HG03196 (cell line): ENCODE measurements around the gene CARMIL3.
"Not testable (repeated sequence)": the region's sequence is repeated elsewhere in the genome, so short reads cannot be mapped to it uniquely, and the experiment has no call there.

Source experiments
- ATAC-seq: cut with Tn5 transposase; IDR thresholded peaks from one replicate; pipeline ENCODE4 v1.9.1; 2021; ENCODE audit not compliant: unreplicated experiment

CARMIL3 gene

DNA sequence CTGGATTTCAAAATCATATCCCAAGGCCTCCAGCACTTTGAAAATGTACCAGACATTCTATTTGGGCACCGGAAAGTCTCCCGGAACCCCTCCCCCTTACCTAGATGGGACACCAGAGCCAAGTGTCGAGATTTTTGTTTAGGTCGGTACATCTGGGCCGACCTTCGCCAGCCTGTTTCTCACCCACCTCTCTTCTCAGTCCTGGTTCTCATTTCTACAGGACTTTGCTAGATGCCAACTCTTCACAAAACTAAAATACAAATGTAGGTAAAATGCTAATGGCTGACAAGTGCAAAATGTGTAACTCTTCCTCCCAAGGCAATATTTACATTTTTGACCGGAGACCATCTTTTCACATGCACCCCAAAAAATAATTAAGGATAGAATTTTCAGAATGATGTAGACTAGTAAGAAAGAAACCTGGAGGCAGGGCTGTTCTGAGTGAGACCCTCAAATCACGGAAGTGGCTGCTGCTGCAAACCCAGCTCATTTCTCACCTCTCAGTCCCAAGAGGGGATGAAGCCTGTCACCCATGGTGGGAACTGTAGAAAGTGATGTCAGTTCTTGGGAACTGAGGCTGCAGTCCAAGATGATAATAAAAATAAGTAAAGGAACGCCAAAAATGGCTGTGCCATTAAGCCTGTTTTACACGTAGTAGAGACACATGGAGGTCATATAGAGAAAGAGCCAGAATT lies 14.7 kb upstream of the CARMIL3 start:
- not testable (repeated sequence) for ATAC-seq

DNA sequence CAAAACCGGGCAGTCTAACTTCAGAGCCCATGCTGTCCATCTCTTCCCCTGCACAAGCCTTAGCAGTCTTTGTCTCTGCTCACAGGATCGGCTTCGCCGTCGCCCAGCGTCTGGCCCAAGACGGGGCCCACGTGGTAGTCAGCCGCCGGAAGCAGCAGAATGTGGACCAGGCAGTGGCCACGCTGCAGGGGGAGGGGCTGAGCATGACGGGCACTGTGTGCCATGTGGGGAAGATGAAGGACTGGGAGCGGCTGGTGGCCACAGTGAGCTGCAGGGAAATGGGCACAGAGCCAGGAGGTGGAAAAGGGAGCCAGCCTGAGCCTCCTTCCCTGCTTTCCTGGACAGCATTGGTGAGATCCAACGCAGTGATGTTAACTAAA lies 14.2 kb upstream of the CARMIL3 start:
- no peak for ATAC-seq

DNA sequence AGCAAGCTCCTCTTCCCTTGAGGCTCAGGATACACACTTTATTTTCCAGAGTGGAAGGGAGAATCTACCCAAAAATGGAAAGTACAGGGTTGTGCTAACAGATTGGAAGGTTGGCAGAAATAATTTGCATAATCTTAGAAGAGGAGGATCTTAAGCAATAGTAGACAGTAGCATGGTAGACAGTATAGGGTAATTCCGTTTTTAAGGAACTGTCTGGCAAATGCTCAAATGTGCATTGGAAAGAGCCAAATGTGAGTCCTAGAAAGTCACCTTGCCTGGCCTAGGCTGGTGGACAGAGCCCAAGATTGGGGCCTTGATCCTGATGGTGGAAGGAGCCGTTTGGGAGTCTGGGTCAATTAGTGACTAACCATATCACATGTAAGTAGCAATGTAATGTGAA lies 13.1 kb upstream of the CARMIL3 start:
- ATAC-seq = no peak

DNA sequence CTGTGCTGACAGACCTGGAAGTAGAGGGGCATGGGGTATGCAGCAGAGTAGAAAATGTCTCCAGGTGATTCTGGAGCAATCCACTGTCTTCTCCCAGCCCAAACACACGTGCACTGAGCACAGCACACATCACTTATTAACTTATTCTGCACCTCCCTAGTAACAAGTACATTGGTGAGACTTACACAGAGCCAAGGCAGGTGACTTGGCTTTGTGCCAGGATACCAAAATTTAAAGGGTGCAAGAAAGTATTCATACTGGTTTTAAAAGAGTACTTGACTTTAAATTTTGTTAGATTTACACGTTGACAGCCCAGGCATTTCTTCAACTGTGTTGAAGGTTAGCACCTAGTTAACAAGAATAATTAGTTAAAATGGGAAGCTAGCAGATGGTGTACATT lies 11.1 kb upstream of the CARMIL3 start:
- ATAC-seq = no peak

DNA sequence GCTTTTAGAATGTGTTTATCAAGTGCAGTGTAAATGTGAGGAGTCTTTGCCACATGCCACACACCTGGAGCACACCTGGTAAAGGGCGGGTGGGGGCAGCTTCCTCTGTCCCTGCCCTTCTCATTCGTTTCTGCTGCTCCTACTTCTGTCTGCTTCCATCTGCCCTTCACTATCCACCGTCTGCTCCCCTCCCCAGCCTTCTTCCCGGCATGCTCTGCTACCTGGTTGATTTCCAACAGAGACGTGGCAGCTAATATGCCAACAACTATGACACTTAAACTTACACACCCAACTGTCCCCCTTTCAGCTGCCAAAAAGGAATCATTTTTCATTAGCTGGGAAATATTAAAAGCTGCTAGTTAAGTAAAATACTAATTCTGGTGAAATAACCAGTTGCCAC lies 9.1 kb upstream of the CARMIL3 start:
- no peak for ATAC-seq

DNA sequence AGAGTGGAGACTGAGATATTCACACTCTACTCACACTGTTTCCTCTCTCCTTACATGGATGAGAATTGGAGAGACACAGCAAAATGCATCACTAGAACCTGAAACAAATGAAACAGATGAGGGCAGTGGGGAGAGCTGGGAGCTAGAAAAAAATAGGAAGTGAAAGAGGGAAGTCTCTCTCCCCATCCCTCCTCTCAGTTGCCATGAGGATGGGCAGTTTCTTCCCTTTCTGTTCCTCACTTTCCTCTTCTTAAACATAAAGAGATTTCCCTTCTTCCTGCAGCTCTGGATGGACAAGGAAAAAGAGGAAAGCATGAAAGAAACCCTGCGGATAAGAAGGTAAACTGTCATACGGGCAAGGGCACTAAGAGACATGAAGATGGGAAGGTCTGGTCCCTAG lies 2.8 kb upstream of the CARMIL3 start:
- ATAC-seq = not testable (repeated sequence)

DNA sequence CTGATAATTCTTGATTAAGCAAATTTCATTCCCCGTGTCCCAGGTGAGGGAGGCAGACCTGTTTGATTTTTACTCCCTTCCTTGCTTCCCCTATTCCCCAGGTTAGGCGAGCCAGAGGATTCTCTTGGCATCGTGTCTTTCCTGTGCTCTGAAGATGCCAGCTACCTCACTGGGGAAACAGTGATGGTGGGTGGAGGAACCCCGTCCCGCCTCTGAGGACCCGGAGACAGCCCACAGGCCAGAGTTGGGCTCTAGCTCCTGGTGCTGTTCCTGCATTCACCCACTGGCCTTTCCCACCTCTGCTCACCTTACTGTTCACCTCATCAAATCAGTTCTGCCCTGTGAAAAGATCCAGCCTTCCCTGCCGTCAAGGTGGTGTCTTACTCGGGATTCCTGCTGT lies 1.1 kb upstream of the CARMIL3 start:
- not testable (repeated sequence) for ATAC-seq

DNA sequence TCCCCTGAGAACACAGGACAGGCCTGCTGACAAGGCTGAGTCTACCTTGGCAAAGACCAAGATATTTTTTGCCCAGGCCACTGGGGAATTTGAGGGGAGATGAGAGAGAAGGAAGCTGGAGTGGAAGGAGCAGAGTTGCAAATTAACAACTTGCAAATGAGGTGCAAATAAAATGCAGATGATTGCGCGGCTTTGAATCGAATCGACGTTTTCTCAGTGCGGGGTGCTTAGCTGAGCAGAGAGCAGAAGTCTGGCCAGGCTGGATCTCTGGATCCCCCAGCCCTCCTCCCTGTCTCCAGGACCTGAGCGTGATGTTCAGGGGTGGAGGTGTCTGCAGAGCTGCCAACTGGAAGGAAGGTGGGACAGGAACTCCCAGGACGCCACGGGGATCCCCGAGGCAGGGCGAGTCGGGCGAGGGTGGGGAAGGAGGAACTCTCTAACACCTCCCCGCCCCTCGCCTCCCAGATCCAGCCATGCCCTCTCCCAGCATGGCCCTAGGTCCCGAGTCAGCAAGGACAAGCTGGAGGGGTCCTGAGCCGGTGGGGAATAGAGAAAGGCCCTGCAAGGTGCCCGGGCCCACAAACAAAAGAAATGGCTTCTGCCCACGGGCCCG lies 527 bp upstream of the CARMIL3 start:
- ATAC-seq = no peak

DNA sequence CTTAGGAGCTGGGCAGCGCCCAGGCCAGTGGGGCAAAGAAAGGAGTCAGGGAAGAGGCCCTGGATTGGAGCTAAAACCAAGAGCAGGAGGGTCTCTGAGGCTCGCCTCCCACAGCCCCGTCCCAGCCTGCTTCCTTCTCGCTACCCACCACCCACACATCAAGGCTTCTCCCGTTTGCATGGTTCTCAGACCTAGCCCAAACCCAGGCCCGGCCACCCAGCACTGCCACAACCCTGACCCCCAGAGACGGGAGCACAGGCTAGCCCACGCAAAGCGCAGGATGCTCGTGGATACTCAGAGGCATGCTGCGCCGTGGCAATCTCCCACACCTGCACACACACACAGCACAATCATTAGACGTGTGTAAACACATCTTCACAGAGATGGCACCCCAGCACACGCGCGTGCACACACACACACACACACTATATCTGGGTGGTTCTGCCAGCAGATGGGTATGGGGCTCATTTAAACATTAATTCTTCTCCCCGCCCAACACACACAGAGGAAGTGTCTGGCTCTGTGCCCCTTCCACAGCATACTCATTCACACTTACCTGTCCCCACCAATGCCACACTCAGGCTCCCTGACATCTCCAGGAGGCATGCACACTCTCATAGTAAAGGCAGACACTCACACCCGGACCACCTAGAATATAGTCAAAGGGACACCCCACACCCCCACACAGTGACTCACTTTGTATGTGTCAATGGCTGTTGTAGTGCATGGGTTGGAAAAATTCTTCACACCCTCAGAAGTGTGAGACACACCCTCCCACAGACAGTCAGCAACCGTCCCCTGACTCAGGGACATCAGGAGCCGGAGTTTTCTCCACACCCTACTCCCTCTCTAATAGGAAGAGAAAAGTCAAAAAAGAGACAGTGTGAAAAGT lies 1.1 kb downstream of the CARMIL3 start:
- ATAC-seq = no peak

DNA sequence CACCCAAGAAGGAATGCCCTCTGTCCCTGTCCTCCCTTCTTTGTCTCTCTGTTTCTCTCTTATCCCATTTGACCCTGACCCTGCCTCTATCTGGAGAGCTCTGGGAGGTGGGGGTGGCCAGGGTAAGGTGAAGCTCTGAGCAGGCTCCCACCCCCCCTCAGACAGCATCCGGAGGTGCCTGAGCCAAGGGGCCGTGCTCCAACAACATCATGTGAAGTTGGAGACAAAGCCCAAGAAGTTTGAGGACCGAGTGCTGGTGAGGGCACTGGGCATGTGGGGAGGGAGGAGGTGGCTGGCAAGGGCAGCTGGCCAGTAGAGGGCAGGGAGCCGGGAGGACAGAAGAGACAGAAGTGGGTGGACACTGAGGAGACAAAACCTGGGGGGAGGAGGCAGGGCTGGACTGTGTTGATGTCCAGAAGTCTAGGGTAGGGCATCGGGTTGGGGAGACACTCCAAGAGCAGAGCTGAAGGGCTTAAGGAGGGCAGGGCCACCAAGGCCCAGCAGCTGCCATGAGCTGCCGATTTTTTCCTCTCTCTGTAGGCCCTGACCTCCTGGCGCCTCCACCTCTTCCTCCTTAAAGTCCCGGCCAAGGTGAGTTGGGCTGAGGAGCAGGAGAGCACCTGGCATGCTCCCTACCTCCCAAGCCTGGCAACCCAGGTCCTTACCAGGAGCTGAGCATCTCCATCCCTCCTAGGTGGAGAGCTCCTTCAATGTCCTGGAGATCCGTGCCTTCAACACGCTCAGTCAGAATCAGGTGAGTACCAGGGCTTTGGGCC lies 1.9 kb downstream of the CARMIL3 start:
- no peak for ATAC-seq

DNA sequence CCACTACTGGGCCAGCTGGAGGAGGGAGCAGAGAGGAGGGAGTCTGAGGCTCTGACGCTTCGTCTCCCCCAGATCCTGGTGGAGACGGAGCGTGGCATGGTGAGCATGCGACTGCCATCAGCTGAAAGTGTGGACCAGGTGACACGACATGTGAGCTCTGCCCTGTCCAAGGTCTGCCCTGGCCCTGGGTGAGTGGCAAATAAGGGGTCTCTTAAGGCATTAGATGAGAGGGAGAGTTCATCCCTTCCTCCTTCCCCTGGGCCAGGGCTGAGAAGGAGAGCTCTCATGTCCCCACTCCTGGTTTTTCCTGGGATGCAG lies 2.5 kb downstream of the CARMIL3 start:
- no peak for ATAC-seq

DNA sequence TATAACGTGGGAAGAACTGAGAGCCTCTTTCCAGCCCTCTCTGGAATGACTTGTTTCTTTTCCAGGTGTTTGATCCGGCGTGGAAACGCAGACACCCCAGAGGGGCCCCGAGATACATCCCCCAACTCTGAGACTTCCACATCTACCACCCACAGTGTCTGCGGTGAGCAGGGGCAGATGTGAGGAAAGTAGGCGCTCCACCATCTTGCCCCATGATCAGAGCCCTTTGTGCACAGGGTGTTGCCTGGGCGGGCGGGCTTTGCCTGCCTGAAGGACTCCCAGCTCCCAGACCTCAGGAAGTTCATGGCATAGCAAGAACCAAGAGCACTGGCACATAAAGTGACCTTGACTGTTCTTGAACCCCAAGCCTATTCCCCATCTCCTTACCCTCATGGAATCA lies 2.8 kb downstream of the CARMIL3 start:
- no peak for ATAC-seq

DNA sequence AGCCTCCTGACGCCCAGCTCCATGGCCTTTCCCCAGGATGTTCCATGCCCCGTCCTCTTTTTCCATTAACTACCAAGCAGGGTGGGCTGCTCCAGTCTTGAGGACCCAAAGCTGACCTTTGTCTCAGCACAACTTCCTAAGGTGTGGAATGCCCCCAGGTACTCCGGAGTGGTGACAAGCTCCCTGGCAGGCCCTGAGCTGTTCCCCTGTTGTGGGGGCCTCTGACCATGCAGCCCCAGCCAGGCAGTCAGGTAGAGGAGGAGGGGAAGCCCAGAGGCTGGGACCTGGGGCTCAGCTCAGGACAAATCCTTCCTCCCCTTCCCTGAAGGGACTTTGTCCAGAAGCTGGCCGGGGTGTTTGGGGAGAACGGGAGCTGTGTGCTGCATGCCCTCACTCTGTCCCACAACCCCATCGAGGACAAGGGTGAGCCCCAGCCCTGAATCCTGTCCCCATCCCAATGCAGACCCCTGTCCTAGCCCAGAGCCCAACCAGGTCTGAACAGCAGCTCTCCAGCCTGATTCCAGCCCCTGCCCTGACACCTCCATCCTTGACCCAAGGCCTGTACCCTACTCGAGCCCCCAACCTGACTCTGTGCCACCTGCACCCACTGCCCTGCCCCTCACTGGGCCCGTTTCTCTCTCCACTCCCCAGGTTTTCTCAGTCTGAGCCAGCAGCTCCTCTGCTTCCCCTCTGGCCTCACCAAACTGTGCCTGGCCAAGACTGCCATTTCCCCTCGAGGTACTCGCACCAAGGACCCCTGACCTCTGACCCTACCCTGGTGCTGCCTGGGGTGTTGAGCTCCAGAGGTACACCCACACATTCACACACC lies 4.4 kb downstream of the CARMIL3 start:
- no peak for ATAC-seq

DNA sequence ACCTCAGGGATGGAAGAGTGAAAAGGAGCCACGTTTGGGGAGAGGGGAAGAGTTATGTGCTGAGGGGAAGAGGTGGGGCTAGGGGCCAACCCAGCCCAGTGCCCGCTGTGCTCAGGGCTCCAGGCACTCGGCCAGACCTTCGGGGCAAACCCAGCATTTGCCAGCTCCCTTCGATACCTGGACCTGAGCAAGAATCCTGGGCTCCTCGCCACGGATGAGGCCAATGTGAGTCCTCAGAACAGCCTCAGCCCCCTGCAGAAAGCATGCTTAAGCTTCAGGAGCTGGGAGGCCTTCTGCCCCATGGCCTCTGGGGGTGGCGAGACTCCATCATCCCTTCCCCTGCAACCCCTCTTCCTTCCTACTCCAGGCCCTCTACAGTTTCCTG lies 5.0 kb downstream of the CARMIL3 start:
- no peak for ATAC-seq

DNA sequence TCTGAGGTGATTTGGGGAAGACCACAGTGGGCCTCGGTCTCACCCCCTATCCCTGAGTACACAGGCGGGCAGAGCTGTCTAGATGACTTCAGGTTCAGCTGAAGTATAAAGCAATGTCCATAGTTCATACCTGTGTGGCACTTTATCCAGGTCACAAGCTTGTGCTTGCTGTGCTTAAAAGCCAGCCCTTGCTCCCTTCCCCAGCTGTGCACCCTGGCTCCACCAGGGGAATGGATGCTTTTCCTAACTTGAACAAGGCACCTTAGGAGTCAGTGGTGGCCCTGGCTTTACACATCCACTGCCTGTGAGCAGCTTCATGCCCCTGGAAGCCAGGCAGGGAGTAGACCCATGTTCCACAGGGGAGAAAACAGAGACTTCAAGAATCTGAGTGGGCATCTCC lies 5.5 kb downstream of the CARMIL3 start:
- no peak for ATAC-seq

DNA sequence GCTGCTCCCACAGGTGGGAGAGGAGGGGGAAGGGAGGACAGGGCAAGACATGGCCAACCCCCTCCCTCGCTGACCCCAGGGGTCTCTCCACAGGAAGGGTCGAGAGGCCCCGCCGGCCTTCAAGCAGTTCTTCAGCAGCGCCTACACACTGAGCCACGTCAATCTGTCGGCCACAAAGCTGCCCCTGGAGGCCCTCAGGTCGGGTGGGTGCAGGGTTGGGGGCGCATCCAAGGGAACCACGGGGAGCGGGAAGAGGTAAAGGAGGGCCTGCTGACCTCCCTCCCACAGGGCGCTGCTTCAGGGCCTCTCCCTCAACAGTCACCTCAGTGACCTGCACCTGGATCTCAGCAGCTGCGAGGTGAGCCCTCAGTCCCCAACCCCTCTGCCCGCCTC lies 6.1 kb downstream of the CARMIL3 start:
- no peak for ATAC-seq

DNA sequence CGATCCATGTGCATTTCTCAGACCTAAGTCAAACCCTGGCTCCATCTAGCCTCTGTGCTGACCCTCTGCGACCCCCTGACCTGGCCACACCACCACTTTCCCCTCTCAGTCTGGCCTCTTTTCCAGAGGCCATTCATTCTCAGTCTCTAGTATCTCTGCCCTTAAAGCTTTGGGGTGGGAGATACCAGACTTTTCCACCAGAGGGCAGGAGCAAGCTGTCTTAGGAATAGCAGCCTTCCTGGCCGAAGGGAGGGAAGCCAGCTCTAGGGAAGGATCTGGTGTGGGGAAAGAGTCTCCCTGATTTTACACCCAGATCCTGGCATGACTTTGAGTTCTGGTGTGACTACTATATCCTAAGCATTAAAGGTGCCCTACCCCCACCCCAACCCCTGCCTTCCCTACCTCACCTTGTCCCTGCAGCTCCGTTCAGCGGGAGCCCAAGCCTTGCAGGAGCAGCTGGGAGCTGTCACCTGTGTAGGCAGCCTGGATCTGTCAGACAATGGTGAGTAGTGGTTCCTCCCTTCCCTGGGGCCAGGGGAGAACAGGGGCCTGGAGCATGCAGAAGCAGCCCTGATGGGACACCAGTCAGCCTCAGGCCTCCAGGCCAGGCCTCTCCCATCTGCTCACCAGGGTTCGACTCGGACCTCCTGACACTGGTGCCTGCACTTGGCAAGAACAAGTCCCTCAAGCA lies 6.6 kb downstream of the CARMIL3 start:
- ATAC-seq = no peak

DNA sequence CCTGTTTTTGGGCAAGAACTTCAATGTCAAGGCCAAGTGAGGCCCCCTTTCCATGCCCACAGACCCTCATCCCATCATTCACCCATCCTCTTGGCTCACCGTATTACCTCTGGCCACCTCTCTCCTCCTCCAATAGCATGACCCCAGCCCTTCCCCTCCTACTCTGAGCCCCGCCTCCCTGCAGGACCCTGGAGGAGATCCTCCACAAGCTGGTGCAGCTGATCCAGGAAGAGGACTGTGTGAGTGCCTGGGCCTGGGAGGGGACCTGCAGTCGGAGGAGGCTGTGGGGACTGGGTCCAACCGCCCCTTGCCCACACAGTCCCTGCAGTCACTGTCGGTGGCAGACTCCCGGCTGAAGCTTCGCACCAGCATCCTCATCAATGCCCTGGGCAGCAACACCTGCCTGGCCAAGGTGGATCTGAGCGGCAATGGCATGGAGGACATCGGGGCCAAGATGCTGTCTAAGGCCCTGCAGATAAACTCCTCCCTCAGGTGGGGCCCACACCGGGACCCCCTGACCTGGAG lies 7.2 kb downstream of the CARMIL3 start:
- no peak for ATAC-seq

DNA sequence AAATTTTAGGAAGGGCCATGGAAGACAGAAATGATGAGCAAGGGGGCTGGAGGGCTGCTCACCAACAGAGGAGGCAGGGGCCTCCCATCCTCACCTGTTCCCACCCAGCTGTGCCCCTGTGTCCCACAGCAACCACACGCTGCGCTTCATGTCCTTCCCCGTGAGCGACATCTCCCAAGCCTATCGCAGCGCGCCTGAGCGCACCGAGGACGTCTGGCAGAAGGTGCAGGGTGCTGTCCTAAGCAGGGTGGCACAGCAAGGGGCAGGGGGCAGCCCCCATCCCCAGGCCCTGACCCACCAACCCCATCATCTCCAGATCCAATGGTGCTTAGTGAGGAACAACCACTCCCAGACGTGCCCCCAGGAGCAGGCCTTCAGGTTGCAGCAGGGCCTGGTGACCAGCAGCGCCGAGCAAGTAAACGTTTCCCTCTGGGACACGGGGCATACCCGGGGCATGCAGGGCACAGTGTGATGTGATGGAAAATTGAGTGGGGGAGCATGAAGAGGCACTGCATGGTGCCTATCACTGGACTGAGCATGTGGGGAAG lies 8.1 kb downstream of the CARMIL3 start:
- ATAC-seq = no peak

DNA sequence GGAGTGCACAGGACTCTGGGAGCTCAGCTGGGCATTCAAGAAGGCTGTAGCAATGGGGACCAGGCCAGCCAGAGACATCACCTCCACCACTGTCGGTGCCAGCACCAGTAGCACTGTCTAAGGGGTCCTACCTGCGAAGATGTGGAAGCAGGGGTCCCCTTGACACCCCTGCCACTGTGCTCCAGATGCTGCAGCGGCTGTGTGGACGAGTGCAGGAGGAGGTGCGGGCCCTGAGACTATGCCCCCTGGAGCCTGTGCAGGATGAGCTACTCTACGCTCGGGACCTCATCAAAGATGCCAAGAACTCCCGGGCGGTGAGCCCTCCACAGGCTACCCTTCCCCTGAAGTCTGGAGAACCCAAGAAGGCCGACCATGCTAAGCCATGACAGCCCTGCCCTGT lies 8.6 kb downstream of the CARMIL3 start:
- ATAC-seq = no peak
